NT2/D1 (cell line): ENCODE measurements around the gene SLC2A13.

ENCODE experiments used
- DNase-seq: peaks from one replicate; pipeline ENCODE4 v3.0.0-alpha.2; 2011; ENCODE audit warnings: low read depth, low spot score
- H3K27me3 ChIP-seq: 2 replicates; pipeline ENCODE4 v1.6.0; 2011; ENCODE audit warnings: mild to moderate bottlenecking; ENCODE audit not compliant: insufficient read length, insufficient read depth
- H3K36me3 ChIP-seq: 2 replicates; pipeline ENCODE4 v1.6.1; 2011; ENCODE audit warnings: mild to moderate bottlenecking, low read length, mixed read lengths; ENCODE audit not compliant: insufficient read depth, insufficient read length
- H3K4me1 ChIP-seq: 2 replicates; pipeline ENCODE4 v1.5.1; 2011; ENCODE audit not compliant: insufficient read depth, insufficient read length
- H3K4me3 ChIP-seq: 2 replicates; pipeline ENCODE4 v1.5.1; 2011; ENCODE audit warnings: low read depth; ENCODE audit not compliant: insufficient read length
- H3K9ac ChIP-seq: 2 replicates; pipeline ENCODE4 v1.6.0; 2011; ENCODE audit warnings: low read depth; ENCODE audit not compliant: insufficient read length
- H3K9me3 ChIP-seq: 2 replicates; pipeline ENCODE4 v1.5.1; 2011; ENCODE audit warnings: mild to moderate bottlenecking, low read length; ENCODE audit not compliant: insufficient read depth
- SUZ12 ChIP-seq: IDR thresholded peaks from 2 replicates; pipeline ENCODE4 v1.6.1; 2011; ENCODE audit not compliant: insufficient read length, insufficient read depth; ENCODE audit errors: extremely low read depth
- YY1 ChIP-seq: IDR thresholded peaks from 2 replicates; pipeline ENCODE4 v1.6.1; 2011; ENCODE audit not compliant: insufficient read length, insufficient read depth
- ZNF274 ChIP-seq: IDR thresholded peaks from 2 replicates; pipeline ENCODE4 v1.6.1; 2011; ENCODE audit warnings: mild to moderate bottlenecking, low read depth, low read length

Gene SLC2A13

DNA sequence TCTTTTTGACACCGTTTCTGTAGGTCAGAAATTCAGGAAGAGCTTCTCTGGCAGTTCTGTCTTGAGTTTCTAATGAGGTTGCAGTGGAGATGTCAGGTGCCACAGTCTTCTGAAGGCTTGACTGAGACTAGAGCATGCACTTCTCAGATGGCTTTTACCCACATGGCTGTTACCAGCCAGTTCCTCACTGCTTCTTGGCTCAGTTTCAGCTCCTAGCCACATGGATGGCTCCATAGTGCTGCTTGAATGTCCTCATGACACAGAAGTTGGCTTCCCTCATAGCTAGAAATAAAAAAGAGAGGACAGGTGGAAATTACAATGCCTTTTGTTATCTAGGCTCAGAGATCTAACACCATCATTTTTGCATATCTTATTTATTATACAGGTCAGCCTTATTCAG lies 38.1 kb upstream of the SLC2A13 start:
- no peak for DNase-seq
- Histone ChIP-seq H3K9me3 (no peaks in the 10 kb centered on the region), H3K4me1 (no peaks in the 10 kb centered on the region), H3K36me3 (no peaks in the 10 kb centered on the region), H3K27me3 (no peaks in the 10 kb centered on the region), H3K4me3 (no peak overlapping the region), H3K9ac (no peak overlapping the region)
- no peak for TF ChIP-seq ZNF274
- no peak for TF ChIP-seq YY1
- no peak for TF ChIP-seq SUZ12

DNA sequence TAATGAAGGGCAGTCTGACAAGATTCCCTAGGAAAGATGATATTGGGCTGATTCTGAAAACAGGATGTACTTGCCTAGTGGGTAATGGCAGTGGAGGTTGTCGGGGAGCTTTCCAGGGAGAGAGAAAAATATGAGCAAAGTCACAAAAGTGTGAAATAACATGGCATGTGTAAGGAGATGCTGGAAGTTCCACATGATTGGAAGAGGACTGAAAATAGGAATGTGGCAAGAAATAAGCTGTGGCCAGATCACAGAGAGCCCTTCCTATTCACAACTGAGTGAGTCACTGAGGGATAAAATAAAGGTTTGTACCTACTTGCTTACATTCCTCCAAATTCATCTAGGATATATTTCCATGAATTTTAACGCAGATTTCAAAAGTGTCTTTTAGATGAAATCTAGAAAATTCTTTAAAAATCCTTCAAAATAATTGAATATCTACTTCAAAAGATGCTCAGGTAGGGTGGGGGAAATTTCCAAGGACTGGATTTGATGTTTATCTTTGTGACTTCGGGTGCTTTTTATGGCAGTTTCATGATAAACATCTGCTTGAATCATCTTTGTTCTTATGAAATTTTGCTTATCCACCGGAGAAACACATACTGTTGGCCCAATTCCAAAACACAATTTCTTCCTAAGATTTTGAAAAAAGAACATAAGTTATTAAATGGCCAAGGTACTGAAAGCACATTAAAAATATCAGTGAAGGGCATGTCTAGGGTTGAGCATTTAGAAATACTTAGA lies 36.3 kb upstream of the SLC2A13 start:
- Histone ChIP-seq H3K4me3 (no peak overlapping the region), H3K36me3 (no peaks in the 10 kb centered on the region), H3K4me1 (no peaks in the 10 kb centered on the region), H3K27me3 (no peaks in the 10 kb centered on the region), H3K9me3 (no peaks in the 10 kb centered on the region), H3K9ac (no peak overlapping the region)
- TF ChIP-seq SUZ12: no peak
- no peak for TF ChIP-seq YY1
- TF ChIP-seq ZNF274: no peak
- no peak for DNase-seq

DNA sequence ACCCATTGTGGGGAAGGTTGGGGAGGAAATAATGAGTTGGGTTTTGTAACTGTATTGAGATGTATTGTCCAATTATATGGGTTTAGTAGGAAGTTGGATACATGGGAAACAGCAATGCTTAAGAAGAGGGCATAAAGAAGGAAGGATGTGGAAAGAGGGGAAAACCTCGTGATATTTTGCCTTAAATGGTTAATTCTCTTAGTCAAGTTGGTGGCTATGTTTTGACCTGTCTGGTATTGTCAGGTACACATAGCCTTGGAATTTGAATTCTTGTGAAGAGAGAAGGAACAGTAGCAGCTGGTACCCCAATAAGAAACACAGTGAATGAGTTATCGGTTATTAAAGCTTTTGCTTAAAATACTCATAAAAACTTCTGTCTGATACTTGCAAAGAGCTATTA lies 32.6 kb upstream of the SLC2A13 start:
- Histone ChIP-seq H3K27me3 (no peaks in the 10 kb centered on the region), H3K4me1 (no peaks in the 10 kb centered on the region), H3K4me3 (no peak overlapping the region), H3K9ac (no peak overlapping the region), H3K36me3 (no peaks in the 10 kb centered on the region), H3K9me3 (no peaks in the 10 kb centered on the region)
- TF ChIP-seq YY1: no peak
- no peak for TF ChIP-seq SUZ12
- TF ChIP-seq ZNF274: no peak
- no peak for DNase-seq

DNA sequence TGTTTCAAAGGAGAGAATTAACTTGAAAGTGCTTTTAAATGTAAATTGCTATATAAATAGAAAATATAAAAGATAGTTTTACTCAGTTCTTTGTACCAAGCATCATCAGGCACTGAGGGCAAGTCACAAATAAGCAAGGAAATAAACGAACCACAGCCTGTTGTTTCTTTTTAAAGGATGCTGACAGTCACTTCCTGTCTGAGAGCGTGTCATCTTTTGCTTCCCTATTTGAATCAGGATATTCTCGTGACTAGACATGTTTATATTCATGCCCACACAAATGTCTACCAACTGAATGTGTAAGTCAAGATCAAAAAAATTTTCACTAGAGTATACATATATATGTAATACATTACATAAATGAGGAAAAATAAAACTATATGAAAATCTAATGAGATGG lies 31.4 kb upstream of the SLC2A13 start:
- TF ChIP-seq YY1: no peak
- no peak for TF ChIP-seq ZNF274
- no peak for TF ChIP-seq SUZ12
- H3K36me3 ChIP-seq: no peaks in the 10 kb centered on the region
- no peaks in the 10 kb centered on the region for H3K27me3 ChIP-seq
- DNase-seq: no peak
- H3K4me3 ChIP-seq: no peak overlapping the region
- H3K9me3 ChIP-seq: no peaks in the 10 kb centered on the region
- no peak overlapping the region for H3K9ac ChIP-seq
- H3K4me1 ChIP-seq: no peaks in the 10 kb centered on the region

DNA sequence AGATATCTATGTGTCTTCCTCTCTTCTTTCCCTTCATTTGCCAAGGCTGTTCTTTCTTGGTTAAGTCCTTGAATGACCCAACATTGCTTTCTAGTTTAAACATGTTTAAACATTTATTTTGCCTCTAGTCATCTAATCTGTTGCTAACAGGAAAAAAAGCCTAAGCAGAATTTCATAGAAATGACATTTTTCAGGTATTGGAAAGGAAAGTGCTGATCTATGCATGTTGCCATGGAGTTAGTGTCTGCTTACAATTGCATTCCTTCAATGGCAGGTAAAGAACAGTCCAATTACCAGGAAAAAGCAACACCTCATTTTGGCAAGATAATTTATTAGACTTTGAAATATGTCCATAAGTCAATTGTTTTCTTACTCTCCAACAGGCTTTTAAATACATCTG lies 21.5 kb upstream of the SLC2A13 start:
- no peak for TF ChIP-seq SUZ12
- TF ChIP-seq ZNF274: no peak
- TF ChIP-seq YY1: no peak
- DNase-seq: no peak
- H3K9ac ChIP-seq: no peak overlapping the region
- no peaks in the 10 kb centered on the region; the same call in 1 of the 2 replicates for H3K9me3 ChIP-seq
- no peak overlapping the region for H3K4me3 ChIP-seq
- H3K36me3 ChIP-seq: no peaks in the 10 kb centered on the region
- H3K27me3 ChIP-seq: no peaks in the 10 kb centered on the region
- H3K4me1 ChIP-seq: no peaks in the 10 kb centered on the region

DNA sequence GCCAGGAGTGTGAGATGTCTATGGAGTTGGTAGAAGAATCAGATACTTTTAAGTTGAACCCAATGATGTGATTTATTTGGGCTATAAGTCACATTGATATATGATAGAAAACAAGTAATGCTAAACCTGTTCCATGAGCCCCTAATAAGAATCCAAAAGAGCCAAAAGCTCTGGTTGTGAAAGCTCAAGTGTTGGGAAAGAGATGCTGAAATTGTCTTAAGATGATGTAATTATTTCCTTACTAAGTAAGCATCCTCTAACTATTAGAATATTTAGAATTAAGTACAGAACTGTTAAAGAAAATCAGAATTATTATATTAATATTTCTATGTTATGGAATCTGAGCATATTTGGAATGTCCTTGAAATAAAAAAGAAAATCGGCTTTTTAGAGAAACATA lies 17.6 kb upstream of the SLC2A13 start:
- TF ChIP-seq SUZ12: no peak
- no peak for TF ChIP-seq ZNF274
- no peak for TF ChIP-seq YY1
- H3K9me3 ChIP-seq: no peaks in the 10 kb centered on the region; the same call in 1 of the 2 replicates
- H3K4me3 ChIP-seq: no peak overlapping the region
- H3K27me3 ChIP-seq: no peaks in the 10 kb centered on the region
- no peak for DNase-seq
- H3K36me3 ChIP-seq: no peaks in the 10 kb centered on the region
- H3K9ac ChIP-seq: no peak overlapping the region
- no peaks in the 10 kb centered on the region for H3K4me1 ChIP-seq

DNA sequence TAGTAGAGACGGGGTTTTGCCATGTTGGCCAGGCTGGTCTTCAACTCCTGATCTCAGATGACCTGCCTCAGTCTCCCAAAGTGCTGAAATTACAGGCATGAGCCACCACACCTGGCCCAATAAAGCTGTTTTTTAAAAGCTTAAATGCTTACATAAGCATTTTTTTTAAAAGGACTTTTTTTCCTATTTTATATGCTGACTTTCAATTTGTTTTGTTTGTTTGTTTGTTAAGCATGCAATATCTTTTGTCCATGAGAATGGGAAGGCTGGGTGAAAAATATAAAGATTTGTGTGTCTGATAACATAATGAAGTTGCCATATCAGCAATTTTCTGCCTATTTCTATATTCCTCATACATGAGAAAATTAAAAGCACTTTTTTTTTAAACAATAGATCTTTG lies 17.0 kb upstream of the SLC2A13 start:
- Histone ChIP-seq H3K9me3 (no peaks in the 10 kb centered on the region), H3K4me3 (no peak overlapping the region), H3K4me1 (no peaks in the 10 kb centered on the region), H3K27me3 (no peaks in the 10 kb centered on the region), H3K36me3 (no peaks in the 10 kb centered on the region), H3K9ac (no peak overlapping the region)
- no peak for DNase-seq
- no peak for TF ChIP-seq YY1
- TF ChIP-seq ZNF274: no peak
- no peak for TF ChIP-seq SUZ12
